Fibroblast of skin of right quadriceps (primary cell): Measurements from ENCODE around the gene EME1.

Experiments used
- DNase-seq: peaks from one replicate; pipeline ENCODE4 v3.0.0-alpha.2; 2013

EME1 gene, protein sequence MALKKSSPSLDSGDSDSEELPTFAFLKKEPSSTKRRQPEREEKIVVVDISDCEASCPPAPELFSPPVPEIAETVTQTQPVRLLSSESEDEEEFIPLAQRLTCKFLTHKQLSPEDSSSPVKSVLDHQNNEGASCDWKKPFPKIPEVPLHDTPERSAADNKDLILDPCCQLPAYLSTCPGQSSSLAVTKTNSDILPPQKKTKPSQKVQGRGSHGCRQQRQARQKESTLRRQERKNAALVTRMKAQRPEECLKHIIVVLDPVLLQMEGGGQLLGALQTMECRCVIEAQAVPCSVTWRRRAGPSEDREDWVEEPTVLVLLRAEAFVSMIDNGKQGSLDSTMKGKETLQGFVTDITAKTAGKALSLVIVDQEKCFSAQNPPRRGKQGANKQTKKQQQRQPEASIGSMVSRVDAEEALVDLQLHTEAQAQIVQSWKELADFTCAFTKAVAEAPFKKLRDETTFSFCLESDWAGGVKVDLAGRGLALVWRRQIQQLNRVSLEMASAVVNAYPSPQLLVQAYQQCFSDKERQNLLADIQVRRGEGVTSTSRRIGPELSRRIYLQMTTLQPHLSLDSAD

DNA sequence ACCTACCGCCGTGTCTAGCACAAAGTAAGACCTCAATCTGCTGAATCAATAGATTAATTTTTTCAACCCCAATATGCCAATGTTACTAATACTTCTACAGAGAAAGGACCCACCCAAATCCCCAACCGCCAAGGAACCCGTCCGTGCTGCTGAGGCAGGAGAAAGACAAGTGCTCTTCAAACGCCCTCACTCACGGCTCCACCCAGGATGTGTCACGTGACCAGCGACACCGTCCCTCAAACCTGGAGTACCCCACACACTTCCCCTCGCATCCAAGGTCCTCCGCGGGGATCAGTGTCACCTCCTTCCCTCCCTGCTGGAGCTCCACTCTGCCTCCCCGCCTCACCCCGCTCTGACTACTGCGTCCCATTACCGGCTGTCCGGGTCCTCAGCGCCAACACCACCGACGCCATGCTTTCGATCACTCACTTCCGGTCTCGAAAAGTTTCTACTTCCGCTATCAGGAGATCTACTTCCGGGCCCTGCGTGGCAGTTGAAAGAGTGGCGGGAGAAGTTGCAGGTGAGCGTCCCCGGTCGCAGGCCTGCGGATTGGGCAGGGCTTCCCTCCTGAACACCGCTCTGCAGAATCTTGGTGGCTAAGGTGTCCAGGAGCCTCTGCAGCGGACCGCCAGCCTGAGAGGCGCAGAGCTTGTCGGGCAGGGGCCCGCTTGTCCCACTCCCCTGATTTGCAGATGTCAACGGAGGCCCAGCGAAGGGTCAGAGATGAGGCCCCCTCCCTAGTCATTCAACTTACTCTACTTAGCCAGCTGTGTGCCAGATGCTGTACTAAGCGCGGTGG lies at the start of gene EME1, which contains the start of gene MRPL27:
EME1 (plus strand) TSS at position 472 of the 799 bp plus-strand sequence. CDS start 1,980 bp downstream, outside the sequence.
MRPL27 (minus strand) TSS at position 427 of the 799 bp plus-strand sequence; CDS start at position 413, 14 bp downstream.
- peak; percentile 88 for DNase-seq

DNA sequence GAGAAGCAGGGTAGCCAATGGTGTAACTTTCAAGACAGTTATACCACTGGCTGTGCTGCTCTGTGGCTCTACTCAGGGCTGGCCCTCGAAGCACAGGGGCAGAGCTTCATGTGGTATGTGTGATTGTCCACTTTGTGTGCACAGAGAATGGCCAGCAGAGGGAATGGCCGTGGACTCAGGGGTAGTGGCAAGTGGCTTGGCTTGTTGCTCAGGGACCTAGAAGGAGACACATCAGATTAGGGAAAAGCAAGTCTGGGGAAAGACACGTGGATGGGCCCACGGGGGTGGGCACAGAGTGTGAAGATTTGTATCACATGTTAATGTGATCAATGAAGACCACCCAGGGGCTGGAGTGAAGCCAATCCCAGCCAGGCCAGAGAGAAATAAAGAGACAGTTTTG lies 47.1 kb upstream of the EME1 start:
- DNase-seq = no peak

DNA sequence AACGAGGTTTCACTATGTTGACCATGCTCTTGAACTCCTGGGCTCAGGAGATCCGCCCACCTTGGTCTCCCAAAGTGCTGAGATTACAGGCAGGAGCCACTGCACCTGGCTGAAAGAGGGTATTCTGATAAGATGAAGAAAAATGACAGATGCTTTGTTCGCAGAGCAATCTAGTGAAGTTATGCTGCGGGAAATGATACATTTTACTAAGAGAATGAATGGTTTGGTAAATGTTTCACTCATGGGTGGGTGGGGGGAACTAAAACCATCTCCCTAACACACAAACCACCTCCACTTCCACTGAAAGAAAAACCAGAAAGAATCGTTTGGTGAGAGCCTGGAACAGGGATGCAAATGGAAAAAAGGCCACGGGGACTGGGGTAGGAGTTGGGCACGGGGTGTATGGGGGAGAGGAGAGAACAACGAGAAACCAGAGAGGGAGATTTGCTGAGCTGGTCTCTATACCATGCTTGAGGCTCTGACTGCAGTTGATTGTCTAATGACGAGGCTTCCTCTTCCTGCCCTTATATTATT lies 46.1 kb upstream of the EME1 start:
- no peak for DNase-seq

DNA sequence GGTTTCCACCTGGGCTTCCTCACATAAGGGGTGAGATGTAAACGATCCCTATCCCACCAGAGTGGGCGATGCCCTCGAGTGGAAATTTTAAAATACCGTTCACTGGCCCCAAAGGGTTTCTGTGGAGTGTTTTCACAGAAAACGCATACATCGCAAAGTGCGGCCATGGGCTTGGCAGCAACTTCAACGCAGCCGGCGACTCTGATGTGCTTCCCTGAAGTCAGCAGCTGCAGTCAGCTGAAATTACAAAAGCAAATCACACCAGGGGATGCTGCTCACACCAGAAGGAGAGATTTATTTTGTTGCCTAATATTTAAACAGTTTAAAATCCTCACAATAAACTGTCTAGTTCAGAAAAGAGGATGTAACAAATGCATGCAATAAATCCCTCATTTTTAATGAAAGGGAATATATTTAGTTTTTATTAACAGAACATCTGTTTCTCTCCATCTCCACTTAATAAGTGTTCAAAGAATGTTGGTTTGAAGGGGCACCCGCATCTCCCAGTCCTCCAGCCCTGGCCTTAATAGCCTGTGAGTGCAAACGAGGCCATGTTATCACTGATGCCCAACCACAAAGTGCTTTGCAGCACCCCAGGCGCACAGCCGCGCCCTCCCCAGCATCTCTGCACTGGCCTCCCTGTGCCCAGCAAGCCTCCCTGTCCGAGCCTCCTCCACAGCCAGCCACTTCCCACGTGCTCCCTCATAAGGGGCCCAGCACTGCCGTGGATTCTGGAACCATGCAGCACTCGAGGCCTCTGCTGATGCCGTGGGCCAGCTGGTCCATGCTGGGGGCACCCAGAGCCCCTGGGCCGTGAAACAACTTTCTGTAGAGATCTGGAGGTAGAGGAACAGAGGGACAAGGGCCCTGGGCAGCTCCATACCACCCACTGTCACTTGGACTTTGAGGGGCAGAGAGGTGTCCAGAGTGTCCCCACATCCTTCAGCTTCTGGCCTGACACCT lies 44.4 kb upstream of the EME1 start:
- no peak for DNase-seq

DNA sequence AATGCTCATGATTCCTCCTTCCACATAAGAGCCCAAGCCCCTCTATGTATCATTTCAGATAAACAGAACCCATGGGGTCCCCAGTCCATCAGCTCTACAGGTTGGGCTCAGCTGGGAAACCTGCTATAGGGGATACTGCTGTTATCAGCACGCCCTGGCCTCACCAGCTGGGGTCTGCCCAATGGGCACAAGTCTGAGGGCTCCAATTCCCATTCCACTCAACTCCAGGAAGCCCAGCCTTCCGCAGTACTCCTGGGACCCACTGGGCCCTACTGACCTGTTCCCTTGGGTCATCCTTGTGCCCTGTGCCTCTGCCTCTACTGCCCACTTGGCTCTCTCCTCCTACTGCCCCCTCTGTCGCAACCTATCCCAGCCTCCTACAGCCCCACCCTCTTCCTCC lies 43.3 kb upstream of the EME1 start:
- no peak for DNase-seq

DNA sequence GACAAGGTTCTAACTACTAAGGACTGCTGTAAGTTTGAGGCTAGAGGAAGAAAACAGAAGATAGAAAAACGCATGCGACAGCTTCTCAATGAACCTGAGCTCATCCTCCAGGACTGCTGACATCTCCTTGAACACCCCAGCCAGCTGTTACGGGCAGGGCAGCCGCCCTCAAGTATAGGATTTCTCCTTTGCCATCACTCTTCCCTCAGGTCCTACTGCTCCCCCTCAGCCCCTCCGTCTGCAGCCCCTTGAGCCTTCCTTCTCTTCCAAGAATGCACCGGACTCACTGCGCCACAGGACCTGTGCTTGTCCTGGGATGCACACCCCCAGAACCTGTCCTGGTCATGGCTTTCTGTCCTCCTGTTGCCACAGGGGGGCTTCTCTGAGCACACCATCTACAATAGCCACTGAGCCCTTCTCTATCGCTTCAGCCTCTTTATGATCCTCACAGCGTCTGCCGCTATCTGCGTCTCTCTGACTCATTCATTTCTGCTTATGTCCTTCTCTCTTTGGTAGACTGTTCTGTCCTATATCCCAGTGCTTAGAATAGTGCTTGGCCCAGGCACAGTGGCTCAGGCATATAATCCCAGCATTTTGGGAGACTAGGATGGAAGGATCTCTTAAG lies 42.8 kb upstream of the EME1 start:
- DNase-seq = no peak

DNA sequence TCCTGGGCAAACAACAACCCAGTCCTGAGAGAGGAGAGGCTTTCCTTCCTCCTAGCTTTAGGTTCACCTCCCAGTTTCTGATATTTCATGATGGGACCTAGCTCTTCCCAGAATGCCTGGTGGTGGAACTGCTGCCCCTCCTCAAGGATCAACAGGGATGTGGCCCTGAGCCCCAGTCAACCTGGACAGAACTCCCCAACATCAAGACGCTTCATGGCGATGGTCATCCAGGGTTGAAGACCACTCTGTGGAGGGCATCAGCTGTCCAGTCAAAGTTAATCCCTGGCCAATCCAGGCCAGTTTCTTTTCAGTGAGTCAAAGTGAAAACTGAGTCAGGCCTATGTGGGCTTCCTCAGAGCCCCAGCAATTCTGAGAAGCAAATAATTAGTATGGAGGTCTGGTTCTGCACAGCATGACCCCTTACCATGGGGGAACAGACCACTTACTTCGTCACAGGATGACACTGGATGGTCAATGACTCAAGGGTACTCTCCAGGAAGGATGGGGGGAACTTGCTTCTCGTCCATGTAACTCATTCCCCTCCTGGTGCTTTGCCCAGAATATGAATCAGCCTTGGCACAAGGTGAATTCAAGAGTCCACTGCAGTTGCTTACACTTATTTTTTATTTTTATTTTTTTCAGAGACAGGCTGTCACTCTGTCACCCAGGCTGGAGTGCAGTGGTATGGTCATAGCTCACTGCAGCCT lies 41.8 kb upstream of the EME1 start:
- DNase-seq = peak; percentile 84

DNA sequence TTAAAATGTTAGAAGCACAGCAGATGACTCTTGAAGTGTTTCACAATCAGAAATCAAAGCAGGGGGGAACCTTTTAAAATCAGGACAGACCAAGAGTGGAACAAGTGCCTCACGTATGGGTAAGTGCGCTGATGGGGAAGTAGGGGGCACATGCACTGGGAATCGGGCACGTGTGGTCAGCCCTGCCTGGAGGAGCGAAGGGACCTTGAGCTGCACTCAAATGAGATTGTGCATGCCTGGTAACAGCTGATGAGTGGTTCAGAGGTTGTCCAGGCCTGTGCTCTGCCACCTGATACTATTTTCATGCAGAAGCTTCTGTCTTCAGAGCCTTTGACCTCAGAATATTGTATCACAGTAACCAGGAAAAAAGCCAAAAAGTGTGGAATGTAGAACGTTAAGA lies 40.8 kb upstream of the EME1 start:
- DNase-seq = no peak

DNA sequence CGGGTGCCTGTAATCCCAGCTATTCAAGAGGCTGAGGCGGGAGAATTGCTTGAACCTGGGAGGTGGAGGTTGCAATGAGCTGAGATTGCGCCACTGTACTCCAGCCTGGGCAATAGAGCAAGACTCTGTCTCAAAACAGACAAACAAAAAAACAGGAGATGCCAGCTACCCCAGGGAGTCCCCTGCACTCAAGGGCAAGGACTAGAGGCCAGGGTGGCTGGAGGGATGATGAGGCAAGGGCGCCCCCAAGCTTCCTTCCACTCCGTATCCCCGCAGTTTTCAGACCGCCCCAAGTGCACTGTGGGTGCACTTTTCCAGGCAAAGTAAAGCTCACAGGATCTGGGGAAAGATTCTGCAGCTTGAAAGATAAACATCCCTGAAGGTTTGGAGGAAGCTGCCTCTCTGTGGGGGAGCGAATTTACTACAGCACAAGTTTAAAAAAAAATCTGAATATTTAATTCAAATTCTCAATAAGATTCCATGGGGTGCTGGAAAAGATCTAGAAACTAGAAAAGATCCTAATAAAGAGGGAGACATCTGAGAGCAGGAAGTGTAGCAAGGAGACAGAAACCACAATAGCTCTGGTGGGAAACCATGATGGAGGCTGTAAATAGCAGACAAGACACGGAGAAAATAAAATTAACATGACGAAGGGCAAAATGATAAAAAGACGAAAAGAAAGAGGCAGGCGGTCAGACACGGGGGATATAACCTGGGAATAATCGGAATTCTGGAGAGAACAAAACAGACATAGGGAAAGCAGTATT lies 39.6 kb upstream of the EME1 start:
- peak; percentile 32 for DNase-seq

DNA sequence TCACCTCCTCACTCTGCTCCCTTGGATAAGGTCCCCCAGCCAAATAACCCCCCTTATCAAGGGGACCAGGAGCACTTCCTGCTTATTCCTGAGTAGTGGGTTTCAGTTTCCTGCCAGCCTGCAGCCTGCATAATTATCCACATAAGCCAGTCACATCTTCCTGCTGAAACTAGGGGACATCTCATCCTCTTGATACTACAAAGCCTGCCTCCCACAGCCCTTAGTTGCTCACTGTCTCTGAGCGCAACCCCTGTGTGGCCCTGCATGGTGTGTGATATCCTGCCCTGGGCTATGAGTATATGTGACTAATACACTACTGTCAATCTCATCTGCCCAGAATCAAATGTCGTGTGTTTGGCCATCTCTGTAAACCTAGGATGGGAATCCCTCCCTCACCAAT lies 35.1 kb upstream of the EME1 start:
- no peak for DNase-seq

DNA sequence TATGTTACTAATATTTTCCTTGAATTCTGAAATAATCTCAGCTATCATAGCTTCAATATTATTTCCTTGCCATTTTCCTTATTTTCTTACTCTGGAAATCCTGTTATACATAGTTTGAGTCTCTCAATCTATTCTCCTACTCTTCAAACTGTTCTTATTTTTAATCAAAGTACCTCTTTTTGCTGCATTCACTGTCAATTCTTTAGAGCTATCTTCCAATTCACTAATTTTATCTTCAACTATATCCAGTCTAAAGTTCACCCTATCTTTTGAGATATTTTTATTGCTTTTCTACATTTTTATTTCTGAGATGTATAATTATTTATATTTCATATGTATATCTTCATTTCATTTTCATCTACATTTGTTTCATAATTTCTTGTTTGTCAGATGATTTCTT lies 34.4 kb upstream of the EME1 start:
- no peak for DNase-seq

DNA sequence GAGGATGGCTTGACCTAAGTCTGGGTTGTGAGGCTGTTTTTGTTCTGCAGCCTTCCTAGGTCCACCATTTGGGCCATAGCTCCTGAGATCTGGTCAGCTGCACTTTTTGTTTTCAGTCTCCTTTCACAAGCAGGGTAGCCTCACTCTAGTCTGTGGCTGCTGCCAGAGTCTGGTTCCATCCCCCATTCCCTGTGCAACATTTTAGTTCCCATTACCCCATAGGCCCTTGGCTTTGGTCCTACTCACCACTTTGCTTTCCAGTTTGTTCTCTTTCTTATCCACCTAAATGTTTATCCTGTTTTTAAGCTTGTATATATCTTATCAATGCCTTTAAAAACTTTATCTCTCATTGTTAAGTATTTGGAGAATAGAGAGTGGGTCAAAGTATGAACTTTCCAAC lies 33.6 kb upstream of the EME1 start:
- DNase-seq = no peak

DNA sequence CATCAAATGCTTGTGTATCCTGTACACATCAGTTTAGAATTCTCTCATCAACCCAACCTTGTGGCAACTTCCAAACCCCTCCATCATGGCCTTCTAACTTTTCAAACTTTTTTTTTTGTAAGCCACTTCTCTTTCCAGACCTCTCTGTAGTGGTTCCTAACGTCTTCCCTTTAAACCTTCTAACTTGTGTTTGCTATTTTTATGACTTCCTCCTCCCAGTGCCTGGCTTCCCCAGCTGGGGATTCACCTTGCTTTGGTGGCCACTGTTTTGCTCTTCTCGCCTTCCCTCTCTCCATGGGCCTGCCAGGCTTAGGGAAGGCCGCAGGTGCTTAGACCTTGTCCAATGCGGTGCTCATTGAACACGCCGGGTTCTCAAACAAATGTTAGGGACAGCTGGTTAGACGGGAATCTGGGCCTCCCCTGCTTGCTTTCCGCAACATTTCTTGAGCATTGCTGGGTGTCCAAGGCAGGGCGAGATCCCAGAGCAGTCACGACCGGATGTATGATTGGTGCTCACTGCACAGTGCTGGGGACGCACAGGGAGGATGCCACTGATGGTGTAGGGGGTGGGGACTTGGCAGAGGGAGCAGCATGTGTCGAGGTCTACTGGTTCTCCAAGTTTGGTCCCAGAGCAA lies 28.2 kb upstream of the EME1 start:
- DNase-seq = no peak

DNA sequence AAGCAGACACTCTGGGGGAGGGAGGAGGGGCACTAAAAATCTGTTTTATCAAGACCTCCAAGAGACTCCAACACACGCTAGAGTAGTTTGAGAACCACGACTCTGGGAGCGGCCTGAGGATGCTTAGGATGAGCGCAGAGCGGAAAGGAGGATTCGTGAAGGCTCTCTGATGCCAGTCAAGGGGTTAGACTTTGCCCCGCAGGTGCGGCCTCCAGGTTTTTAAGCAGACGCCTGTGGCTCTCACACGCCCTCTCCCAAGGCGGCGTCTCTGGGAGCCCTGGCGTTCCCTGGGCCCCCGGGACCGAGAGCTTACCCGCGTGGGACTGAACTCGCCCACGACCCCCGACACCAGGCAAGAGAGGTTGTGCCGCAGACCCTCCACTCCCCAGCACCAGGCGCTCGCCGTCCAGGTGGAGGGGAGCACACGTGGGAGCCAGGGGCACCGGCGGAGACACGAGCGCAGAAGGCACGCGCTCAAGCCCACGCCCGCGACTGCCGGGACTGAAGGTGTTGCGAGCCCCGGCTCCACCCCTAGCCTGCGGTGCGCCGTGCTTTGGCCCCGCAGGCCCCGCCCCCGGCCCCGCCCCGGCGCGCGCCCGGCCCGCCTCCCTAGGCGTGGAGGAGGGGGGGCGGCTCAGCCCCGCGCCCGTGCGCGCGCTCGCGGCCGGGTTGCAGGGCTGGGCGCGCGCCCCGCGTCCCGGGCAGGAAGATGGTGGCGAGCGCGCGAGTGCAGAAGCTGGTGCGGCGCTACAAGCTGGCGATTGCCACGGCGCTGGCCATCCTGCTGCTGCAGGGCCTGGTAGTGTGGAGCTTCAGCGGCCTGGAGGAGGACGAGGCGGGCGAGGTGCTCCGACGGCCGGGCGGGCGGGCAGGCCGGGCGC lies 27.4 kb upstream of the EME1 start, which contains the start of gene XYLT2:
XYLT2 (plus strand) TSS at position 695 of the 881 bp plus-strand sequence; CDS start at position 710, 15 bp downstream.
- peak; percentile 89 for DNase-seq

DNA sequence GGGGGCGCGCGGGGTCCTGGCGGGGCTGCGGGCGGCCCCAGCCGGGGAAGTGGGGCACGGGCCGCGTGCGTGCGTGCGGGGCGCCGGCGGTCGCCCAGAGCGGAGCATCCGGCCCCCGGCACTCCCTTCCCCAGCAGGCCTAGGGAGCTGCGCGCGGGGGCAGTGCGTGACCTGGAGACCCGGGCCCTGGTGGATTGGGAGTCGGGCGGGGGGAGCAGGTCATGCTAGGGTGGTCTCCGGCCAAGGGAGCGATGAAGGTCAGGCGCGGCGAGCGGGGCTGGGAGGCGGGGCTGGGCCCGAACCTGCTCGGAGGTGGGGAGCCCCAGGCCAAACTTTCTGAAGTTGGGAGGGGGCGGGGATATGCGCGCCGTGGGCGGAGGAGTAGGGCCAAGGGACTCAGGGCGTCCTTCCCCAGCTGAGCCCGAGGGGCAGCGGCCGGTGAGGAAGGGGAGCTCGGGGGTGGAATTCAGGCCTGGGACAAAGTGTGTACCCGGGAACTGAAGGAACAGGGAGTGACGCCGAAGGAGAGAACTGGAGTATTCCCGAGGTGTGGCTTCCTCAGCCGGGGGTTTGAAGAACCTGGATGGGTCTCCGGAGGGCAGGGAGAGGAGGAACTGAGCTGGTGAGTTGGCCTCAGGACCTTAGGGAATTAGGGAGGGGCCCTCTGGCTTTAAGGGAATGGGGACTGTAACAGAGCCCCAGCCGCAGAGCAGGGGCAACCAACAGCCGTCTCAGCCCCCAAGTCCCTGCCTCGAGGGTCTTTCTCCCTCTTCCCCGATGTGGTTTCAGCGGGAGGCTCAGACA lies 26.5 kb upstream of the EME1 start:
- no peak for DNase-seq

DNA sequence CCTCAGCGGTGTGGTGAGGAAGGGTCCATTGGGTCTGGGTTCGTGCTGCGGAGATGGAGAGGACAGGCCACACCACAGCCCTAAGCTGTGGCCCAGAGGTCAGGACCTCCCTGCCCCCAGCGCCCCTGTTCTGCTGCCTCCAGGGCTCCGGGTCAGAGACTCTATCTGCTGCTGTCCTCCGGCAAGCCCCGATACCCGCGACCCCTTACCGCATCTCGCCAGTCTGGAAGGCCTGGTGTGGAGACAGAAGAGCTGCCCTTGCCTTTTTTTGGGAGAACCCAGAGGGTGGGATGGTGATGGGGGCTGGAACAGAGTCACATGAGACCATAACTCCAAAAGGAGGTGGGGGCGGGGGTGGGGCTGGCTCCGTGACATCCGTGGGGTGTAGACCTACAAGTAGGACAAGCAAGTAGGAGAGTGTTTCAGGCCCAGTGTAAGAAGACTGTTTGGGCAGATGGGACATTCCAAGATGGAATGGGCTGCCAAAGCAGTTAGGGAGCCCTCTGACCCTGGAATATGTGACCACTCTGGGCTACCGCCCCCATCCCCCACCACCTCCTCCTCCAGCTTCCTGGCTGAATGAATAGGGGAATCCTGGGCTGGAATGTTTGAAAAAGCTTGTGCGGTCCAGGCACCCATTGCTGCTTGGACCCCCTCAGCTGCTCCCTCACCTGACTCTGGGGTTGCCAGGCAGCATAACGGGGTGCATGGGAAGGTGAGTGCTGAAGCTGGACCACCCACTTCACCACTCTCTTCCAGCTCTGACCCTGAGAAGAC lies 25.7 kb upstream of the EME1 start:
- no peak for DNase-seq

DNA sequence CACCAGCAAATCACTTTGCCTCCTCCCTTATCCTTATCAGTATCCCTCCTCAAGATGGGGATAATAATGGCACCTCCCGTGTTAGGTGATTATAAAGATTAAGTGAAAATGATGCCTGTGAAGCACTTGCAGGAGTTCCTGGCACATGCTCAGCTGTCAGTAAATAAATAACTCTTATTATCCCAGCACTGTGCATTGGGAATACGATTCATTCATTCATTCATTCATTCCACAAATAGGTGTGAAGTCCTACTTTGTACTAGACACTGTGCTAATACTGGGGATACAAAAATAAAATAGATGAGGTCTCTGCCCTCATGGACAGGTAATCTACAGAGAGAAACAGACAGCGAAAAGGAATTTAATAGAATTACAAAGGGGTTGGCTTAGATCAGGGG lies 25.1 kb upstream of the EME1 start:
- no peak for DNase-seq
